ENCODE results near the gene HPX. TPM values are rescaled to one million over a fixed set of nuclear protein-coding genes. Genes with fewer than 3 reads are reported as not detected.

Gene HPX
- total RNA-seq, 1 donor from 2014 or later: 1.7 TPM

- no peaks in the 10 kb centered on the region for H3K9me3 ChIP-seq
- TF ChIP-seq CTCF (IDR thresholded peaks at IDR 0.05): no peak
- ATAC-seq (no peak), DNase-seq (no peak)
- no peaks in the 10 kb centered on the region for H3K27me3 ChIP-seq (ENCODE audit: low read depth)
- H3K4me3 ChIP-seq: no peak overlapping the region
- peaks cover 8% of the 10 kb centered on the region for H3K4me1 ChIP-seq
- peaks cover 32% of the 10 kb centered on the region for H3K36me3 ChIP-seq
- intact Hi-C loops (cut with DNase I): no loop called here
- no peak overlapping the region for H3K27ac ChIP-seq
Observed at GRCh38 chr11:6402061-6402470, 38.7 kb downstream of the HPX start.

GRCh38 chr11:6401464-6401863 lies 39.3 kb downstream of the HPX start:
- no peak for TF ChIP-seq CTCF (IDR thresholded peaks at IDR 0.05)
- Histone ChIP-seq H3K36me3 (peaks cover 32% of the 10 kb centered on the region), H3K4me1 (peaks cover 12% of the 10 kb centered on the region), H3K9me3 (no peaks in the 10 kb centered on the region), H3K4me3 (no peak overlapping the region), H3K27me3 (ENCODE audit: low read depth) (no peaks in the 10 kb centered on the region), H3K27ac (no peak overlapping the region)
- no peak for ATAC-seq
- intact Hi-C loops (cut with DNase I): no loop called here
- DNase-seq: no peak

GRCh38 chr11:6400431-6401345 lies 40.1 kb downstream of the HPX start:
- DNase-seq (no peak), ATAC-seq (no peak)
- H3K27me3 ChIP-seq (ENCODE audit: low read depth): no peaks in the 10 kb centered on the region
- no peak for TF ChIP-seq CTCF (IDR thresholded peaks at IDR 0.05)
- intact Hi-C loops (cut with DNase I): no loop called here
- peaks cover 12% of the 10 kb centered on the region for H3K4me1 ChIP-seq
- H3K27ac ChIP-seq: no peak overlapping the region
- no peak overlapping the region for H3K4me3 ChIP-seq
- no peaks in the 10 kb centered on the region for H3K9me3 ChIP-seq
- peaks cover 33% of the 10 kb centered on the region for H3K36me3 ChIP-seq

- no peak for TF ChIP-seq CTCF (IDR thresholded peaks at IDR 0.05)
- peak; percentile 56 to 82 for ATAC-seq
- intact Hi-C loops (cut with DNase I): no loop called here
- Histone ChIP-seq H3K9me3 (no peaks in the 10 kb centered on the region), H3K27ac (peak overlapping the region; percentile 19), H3K36me3 (peaks cover 44% of the 10 kb centered on the region), H3K27me3 (ENCODE audit: low read depth) (no peaks in the 10 kb centered on the region), H3K4me3 (no peak overlapping the region), H3K4me1 (peaks cover 12% of the 10 kb centered on the region)
- DNase-seq: no peak
Observed at GRCh38 chr11:6397636-6398035, 43.2 kb downstream of the HPX start.

GRCh38 chr11:6397156-6397555 lies 43.6 kb downstream of the HPX start:
- peaks cover 12% of the 10 kb centered on the region for H3K4me1 ChIP-seq
- intact Hi-C loops (cut with DNase I): no loop called here
- ATAC-seq (no peak), DNase-seq (no peak)
- no peaks in the 10 kb centered on the region for H3K9me3 ChIP-seq
- no peak for TF ChIP-seq CTCF (IDR thresholded peaks at IDR 0.05)
- H3K4me3 ChIP-seq: no peak overlapping the region
- peaks cover 43% of the 10 kb centered on the region for H3K36me3 ChIP-seq
- no peaks in the 10 kb centered on the region for H3K27me3 ChIP-seq (ENCODE audit: low read depth)
- peak overlapping the region; percentile 19 for H3K27ac ChIP-seq

All from lower lobe of right lung (tissue), 2 donors.